H1 (cell line): ENCODE results near the gene CPED1. TPM values are rescaled to one million over a fixed set of nuclear protein-coding genes. Genes with fewer than 3 reads are reported as not detected.

Source experiments
- CTCF ChIA-PET: fragments of 300-600 bp; sonication (Branson Sonifier 250); formaldehyde crosslinking; loops from one replicate; lab custom pipeline; 2021; ENCODE audit not compliant: partially characterized antibody; lab: Charles Lee
- POLR2A ChIA-PET: fragments of 300-600 bp; sonication (Branson Sonifier 250); formaldehyde crosslinking; loops from one replicate; lab custom pipeline; 2021; ENCODE audit warnings: inconsistent platforms; ENCODE audit not compliant: partially characterized antibody; lab: Charles Lee
- DNase-seq, 2 experiments: peaks; one replicate each; pipeline versions ENCODE4 v3.0.0 to v3.0.0-alpha.2; 2010 to 2022; ENCODE audit warnings: low spot score in 2 of 2, low read depth in 1 of 2, mixed read lengths in 1 of 2
- FAIRE-seq: peaks from 2 replicates; lab custom pipeline; 2011; peaks lifted over from hg19 to GRCh38; lab: Jason Lieb, UNC
- H2AFZ ChIP-seq: 2 replicates; pipeline ENCODE4 v1.8.1; 2012; ENCODE audit warnings: low read length, inconsistent platforms
- H2AK5ac ChIP-seq: 2 replicates; pipeline ENCODE4 v1.6.1; 2013; ENCODE audit warnings: low read depth, low read length
- H2BK120ac ChIP-seq: replicated peaks from 2 replicates; pipeline ENCODE3; 2013; ENCODE audit warnings: low read depth, low read length, inconsistent platforms
- H2BK12ac ChIP-seq: 2 replicates; pipeline ENCODE4 v1.6.1; 2013; ENCODE audit warnings: low read depth, low read length
- H2BK15ac ChIP-seq: 2 replicates; pipeline ENCODE4 v1.6.1; 2013; ENCODE audit warnings: low read length
- H2BK20ac ChIP-seq: 2 replicates; pipeline ENCODE4 v1.6.1; 2013; ENCODE audit warnings: low read length
- H2BK5ac ChIP-seq: 2 replicates; pipeline ENCODE4 v1.6.1; 2013; ENCODE audit warnings: low read depth, low read length
- H3K14ac ChIP-seq: 2 replicates; pipeline ENCODE4 v1.6.1; 2013; ENCODE audit warnings: inconsistent platforms; ENCODE audit not compliant: insufficient read length
- H3K18ac ChIP-seq: 2 replicates; pipeline ENCODE4 v1.6.1; 2013; ENCODE audit warnings: low read length; ENCODE audit errors: extremely low read depth
- H3K23ac ChIP-seq: 2 replicates; pipeline ENCODE4 v1.6.1; 2013; ENCODE audit warnings: inconsistent platforms; ENCODE audit not compliant: insufficient read length
- H3K23me2 ChIP-seq: 2 replicates; pipeline ENCODE4 v1.6.1; 2013; ENCODE audit warnings: low read depth, low read length
- H3K27ac ChIP-seq: 2 replicates; pipeline ENCODE4 v1.6.1; 2011; ENCODE audit warnings: low read depth, low read length, inconsistent platforms
- H3K27me3 ChIP-seq, 4 experiments: replicated peaks in 1 of 4; 1 replicate in 1 of 4; 2 replicates in 3 of 4; pipeline versions ENCODE4 v1.6.1 to v1.8.1; 2011 to 2013; ENCODE audit warnings: low read length in 3 of 4, mild to moderate bottlenecking in 3 of 4, inconsistent platforms in 2 of 4, mixed read lengths in 2 of 4, moderate library complexity in 1 of 4; ENCODE audit not compliant: control insufficient read depth in 3 of 4, insufficient read depth in 3 of 4; ENCODE audit errors: extremely low read depth in 1 of 4
- H3K36me3 ChIP-seq, 4 experiments: 2 replicates each; pipeline versions ENCODE4 v1.6.1 to v1.8.1; 2011 to 2013; ENCODE audit warnings: mild to moderate bottlenecking in 4 of 4, low read length in 3 of 4, moderate library complexity in 2 of 4, control low read depth in 1 of 4, inconsistent platforms in 1 of 4; ENCODE audit not compliant: insufficient read depth in 4 of 4, control insufficient read depth in 2 of 4
- H3K4ac ChIP-seq: replicated peaks from 2 replicates; pipeline ENCODE3; 2013; ENCODE audit warnings: low read length, low read depth, mixed read lengths, inconsistent platforms; ENCODE audit not compliant: insufficient read length
- H3K4me1 ChIP-seq, 4 experiments: replicated peaks in 1 of 4; 1 replicate in 1 of 4; 2 replicates in 3 of 4; pipeline versions ENCODE4 v1.6.1 to v1.8.1; 2011 to 2013; ENCODE audit warnings: low read length in 3 of 4, inconsistent platforms in 2 of 4, mixed read lengths in 1 of 4; ENCODE audit not compliant: insufficient read depth in 4 of 4, control insufficient read depth in 3 of 4
- H3K4me2 ChIP-seq, 2 experiments: 2 replicates each; pipeline versions ENCODE4 v1.6.1 to v1.8.1; 2011 to 2013; ENCODE audit warnings: low read depth in 2 of 2, low read length in 2 of 2, control low read depth in 1 of 2, inconsistent platforms in 1 of 2, mild to moderate bottlenecking in 1 of 2; ENCODE audit not compliant: insufficient read depth in 1 of 2
- H3K4me3 ChIP-seq, 4 experiments: fragments of 200-600, 300-600 bp in 1 of 4; sonication (generic), shearing (Covaris generic), sonication (Bioruptor Twin) in 1 of 4; 2 replicates each; pipeline versions ENCODE4 v1.5.1 to v1.8.1; 2011 to 2016; ENCODE audit warnings: low read length in 4 of 4, low read depth in 3 of 4, control low read depth in 2 of 4, inconsistent platforms in 2 of 4, mild to moderate bottlenecking in 2 of 4, mixed read lengths in 1 of 4, moderate library complexity in 1 of 4; ENCODE audit not compliant: insufficient read depth in 2 of 4; ENCODE audit errors: extremely low read depth in 1 of 4
- H3K56ac ChIP-seq: replicated peaks from 2 replicates; pipeline ENCODE3; 2013; ENCODE audit warnings: low read depth, mild to moderate bottlenecking, mixed read lengths, low read length, inconsistent platforms; ENCODE audit not compliant: insufficient read length
- H3K79me1 ChIP-seq: 2 replicates; pipeline ENCODE4 v1.6.1; 2013; ENCODE audit warnings: low read depth, low read length, control low read depth
- H3K79me2 ChIP-seq, 2 experiments: 2 replicates each; pipeline versions ENCODE4 v1.6.1 to v1.8.1; 2012 to 2013; ENCODE audit warnings: low read length in 2 of 2, mild to moderate bottlenecking in 2 of 2, inconsistent platforms in 1 of 2; ENCODE audit not compliant: insufficient read depth in 2 of 2, control insufficient read depth in 1 of 2
- H3K9ac ChIP-seq, 4 experiments: replicated peaks in 1 of 4; 1 replicate in 1 of 4; 2 replicates in 3 of 4; pipeline versions ENCODE4 v1.6.1 to v1.8.1; 2011 to 2013; ENCODE audit warnings: low read depth in 3 of 4, low read length in 3 of 4, control low read depth in 2 of 4, mild to moderate bottlenecking in 2 of 4, moderate library complexity in 2 of 4, inconsistent platforms in 1 of 4; ENCODE audit errors: extremely low read depth in 1 of 4
- H3K9me3 ChIP-seq, 2 experiments: 2 replicates each; pipeline versions ENCODE4 v1.6.1 to v1.8.1; 2012 to 2013; ENCODE audit warnings: mild to moderate bottlenecking in 2 of 2, moderate library complexity in 2 of 2, control low read depth in 1 of 2, inconsistent platforms in 1 of 2, low read depth in 1 of 2, low read length in 1 of 2, mixed read lengths in 1 of 2; ENCODE audit not compliant: insufficient read depth in 2 of 2
- H4K20me1 ChIP-seq, 2 experiments: replicated peaks in 1 of 2; 2 replicates each; pipeline versions ENCODE3 to v1.8.1; 2011 to 2013; ENCODE audit warnings: inconsistent platforms in 2 of 2, low read length in 2 of 2, mild to moderate bottlenecking in 1 of 2; ENCODE audit not compliant: insufficient read depth in 2 of 2, control insufficient read depth in 1 of 2
- H4K5ac ChIP-seq: 2 replicates; pipeline ENCODE4 v1.6.1; 2013; ENCODE audit warnings: low read length, low read depth, mixed read lengths, inconsistent platforms; ENCODE audit not compliant: insufficient read length
- H4K8ac ChIP-seq: 2 replicates; pipeline ENCODE4 v1.8.0; 2013; ENCODE audit warnings: mild to moderate bottlenecking, moderate library complexity, low read length, inconsistent platforms; ENCODE audit not compliant: insufficient read depth; ENCODE audit errors: extremely low read depth
- H4K91ac ChIP-seq: replicated peaks from 2 replicates; pipeline ENCODE3; 2013; ENCODE audit warnings: low read length, mixed read lengths, inconsistent platforms; ENCODE audit not compliant: insufficient read length
- MAFK ChIP-seq: IDR thresholded peaks from 2 replicates; pipeline ENCODE4 v1.6.1; 2012; ENCODE audit warnings: low read depth, mild to moderate bottlenecking, improper control_type of control experiment, low read length
- MAX ChIP-seq: IDR thresholded peaks from 2 replicates; pipeline ENCODE4 v1.6.1; 2012; ENCODE audit warnings: inconsistent platforms
- NANOG ChIP-seq: IDR thresholded peaks from 2 replicates; pipeline ENCODE4 v1.6.1; 2011; ENCODE audit warnings: low read length, low read depth, mild to moderate bottlenecking, inconsistent platforms; ENCODE audit not compliant: insufficient read depth, poor library complexity, severe bottlenecking
- SUZ12 ChIP-seq: fragments of 200-600 bp; sonication (generic); IDR thresholded peaks from 2 replicates; pipeline ENCODE4 v1.6.1; 2012; ENCODE audit warnings: mild to moderate bottlenecking, inconsistent platforms, low read length, moderate library complexity, mixed read lengths
- TBP ChIP-seq: IDR thresholded peaks from 2 replicates; pipeline ENCODE4 v1.6.1; 2011; ENCODE audit warnings: low read depth, low read length, improper control_type of control experiment
- polyA plus RNA-seq, 7 experiments: library from polyadenylated mRNA; depleted of rRNA in 3 of 7; stranded (reverse) in 5 of 7; unstranded in 2 of 7; fragments of >200 nt in 5 of 7; fragments of 200-250 nt in 2 of 7; gene quantifications; 1 replicate in 5 of 7; 2 replicates in 1 of 7; 4 replicates in 1 of 7; pipeline versions ENCODE4 v1.2.1 to v1.2.3, GENCODE V29; 2011 to 2013; ENCODE audit warnings: missing spikeins in 2 of 7, mixed read lengths in 2 of 7
- total RNA-seq: library from RNA; stranded (reverse); fragmentation: NEBNext Ultra II Directional; extraction: Animal tissue kit (Norgen Biotek cat#: 25700); gene quantifications from 2 replicates; pipeline ENCODE4 v1.2.1, GENCODE V29; 2021

The CPED1 gene
- total and polyA plus RNA-seq, 2 of the 8 experiments (the other 6 are each of a cell fraction or from before 2014, with no cell fraction given), result 0.08 to 0.39 TPM

- Histone ChIP-seq H2BK12ac (no peak overlapping the region), H3K23ac (no peak overlapping the region), H3K4me2 (no peak overlapping the region), H2AFZ (0 out of 2 replicates have a peak overlapping the region, but pooled peaks have one; percentile 7), H3K27me3 (no peaks in the 10 kb centered on the region), H3K56ac (no peak overlapping the region), H4K91ac (no peak overlapping the region), H4K8ac (no peak overlapping the region), H2BK5ac (no peak overlapping the region), H3K23me2 (no peaks in the 10 kb centered on the region), H2BK20ac (no peak overlapping the region), H3K79me1 (no peaks in the 10 kb centered on the region), H2AK5ac (no peak overlapping the region), H3K9ac (no peak overlapping the region), H3K4ac (no peak overlapping the region), H2BK15ac (no peak overlapping the region), H4K5ac (no peak overlapping the region)
- FAIRE-seq, result no peak
- DNase-seq, result no peak
- CTCF ChIA-PET, result interaction anchor here (0.7 to 1.0 kb wide), 3 partner anchors 12 to 30 kb away, joined by 3 read pairs; no protein-coding TSS in a partner anchor
- TF ChIP-seq MAFK (no peak), MAX (no peak), TBP (no peak), SUZ12 (no peak), NANOG (no peak)
- TF ChIP-seq, all 59 proteins: peak for 0
- no peak overlapping the region for H3K4me3 ChIP-seq
- no peaks in the 10 kb centered on the region for H3K79me2 ChIP-seq
- H3K36me3 ChIP-seq, result no peaks in the 10 kb centered on the region
- no peaks in the 10 kb centered on the region for H3K4me1 ChIP-seq
- H3K27ac ChIP-seq, result no peak overlapping the region
- H4K20me1 ChIP-seq, result no peaks in the 10 kb centered on the region
- POLR2A ChIA-PET, result no interaction called here
- H3K9me3 ChIP-seq, result no peaks in the 10 kb centered on the region
- H3K14ac ChIP-seq, result no peak overlapping the region
- H2BK120ac ChIP-seq, result no peak overlapping the region
- H3K18ac ChIP-seq, result no peak overlapping the region
Measured at GRCh38 chr7:121182281-121182680, 193.8 kb downstream of the CPED1 start.
